CD4-positive, alpha-beta T cell treated with Interleukin-17A for 1 hour (primary cell): ENCODE results near the gene KRTCAP2.
"Not testable (repeated sequence)": the region's sequence is repeated elsewhere in the genome, so short reads cannot be mapped to it uniquely, and the experiment has no call there.

Experiments
- DNase-seq: peaks from one replicate; pipeline ENCODE4 v3.0.0-alpha.2; 2020

The KRTCAP2 gene

DNA sequence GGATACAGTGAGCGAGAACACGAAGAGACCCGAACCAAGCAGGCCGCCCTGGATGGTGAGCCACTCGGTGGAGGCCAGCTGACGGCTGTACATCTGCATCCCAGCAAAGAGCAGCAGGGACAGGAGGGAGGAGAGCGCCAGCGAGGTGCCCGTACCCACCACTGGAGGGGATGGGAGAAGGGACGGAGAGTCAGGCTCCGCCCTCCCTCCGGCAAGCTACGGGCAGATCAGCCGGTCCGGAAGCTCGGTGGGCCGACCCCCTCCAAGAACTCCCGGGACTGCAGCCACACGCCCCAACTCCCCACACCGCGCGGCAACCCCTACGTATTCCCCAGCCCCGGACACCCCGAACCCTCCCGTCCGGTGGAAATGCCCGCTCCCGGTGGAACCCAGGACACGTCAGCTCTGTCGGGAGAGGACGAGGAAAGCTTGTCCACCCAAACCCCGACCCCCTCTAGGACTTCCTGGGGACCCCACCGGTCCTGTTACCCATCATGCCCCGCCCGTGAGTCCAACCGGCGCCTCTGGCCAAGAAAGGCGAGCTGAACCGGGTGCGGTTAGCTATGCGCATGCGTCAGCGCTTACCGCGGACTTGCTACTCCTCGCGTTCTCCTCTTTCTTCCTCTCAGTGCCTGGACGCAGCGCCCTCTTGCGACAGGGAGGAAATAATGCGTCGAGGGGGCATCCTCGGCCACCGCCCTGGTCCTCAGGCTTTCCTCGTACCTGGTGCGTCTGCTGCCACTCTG lies at the start of gene KRTCAP2:
TSS of gene KRTCAP2 (minus strand) at position 573 of the 746 bp plus-strand sequence. CDS start at position 493, 80 bp downstream.
- peak; percentile 96 for DNase-seq

DNA sequence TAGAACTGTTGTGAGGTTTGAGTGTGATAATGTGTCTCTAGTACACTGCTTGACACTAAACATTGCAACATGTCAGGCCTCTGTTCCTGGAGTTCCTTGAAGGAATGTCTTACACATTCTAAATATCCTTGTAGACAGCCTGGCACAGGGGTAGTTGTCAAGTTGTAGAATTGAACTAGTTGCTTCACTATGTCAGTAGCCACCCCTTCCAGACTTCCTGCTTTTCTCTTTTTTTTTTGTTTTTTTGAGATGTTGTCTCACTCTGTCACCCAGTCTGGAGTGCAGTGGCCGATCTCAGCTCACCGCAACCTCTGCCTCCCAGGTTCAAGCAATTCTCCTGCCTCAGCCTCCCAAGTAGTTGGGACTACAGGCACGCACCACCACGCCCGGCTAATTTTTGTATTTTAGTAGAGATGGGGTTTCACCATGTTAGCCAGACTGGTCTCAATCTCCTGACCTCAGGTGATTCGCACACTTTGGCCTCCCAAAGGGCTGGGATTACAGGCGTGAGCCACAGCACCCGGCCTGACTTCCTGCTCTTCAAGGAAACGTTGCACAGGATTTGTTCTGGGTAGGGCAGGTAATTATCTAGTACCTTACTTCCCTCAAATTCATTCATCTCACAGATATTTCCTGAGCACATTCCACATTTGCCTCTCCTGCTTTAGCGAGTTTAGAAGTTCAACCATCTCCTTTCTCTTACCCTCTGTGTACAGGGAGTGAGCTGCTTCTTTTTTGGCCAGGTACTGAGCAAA lies 47.3 kb upstream of the KRTCAP2 start:
- not testable (repeated sequence) for DNase-seq

DNA sequence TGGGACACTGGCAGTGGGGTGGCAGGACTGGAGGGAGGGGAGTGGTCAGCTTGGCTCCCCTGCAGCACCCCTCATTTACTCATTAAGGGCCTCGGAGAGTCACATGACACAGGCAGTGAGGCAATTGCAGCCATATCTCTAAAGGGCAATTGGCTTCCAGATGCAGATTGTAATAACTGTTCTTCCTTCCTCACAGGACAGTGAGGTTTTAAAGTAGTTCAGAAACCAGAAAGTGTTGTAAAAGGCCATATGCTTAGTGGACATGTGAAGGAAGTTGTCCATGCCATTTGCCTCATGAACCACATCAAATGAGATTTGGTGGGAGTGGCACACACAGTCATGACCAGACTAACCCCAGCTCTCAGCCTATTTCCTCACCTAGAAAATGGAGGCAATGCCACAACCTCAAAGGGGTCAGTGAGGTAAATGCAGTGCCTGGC lies 46.5 kb upstream of the KRTCAP2 start:
- peak; percentile 57 for DNase-seq

DNA sequence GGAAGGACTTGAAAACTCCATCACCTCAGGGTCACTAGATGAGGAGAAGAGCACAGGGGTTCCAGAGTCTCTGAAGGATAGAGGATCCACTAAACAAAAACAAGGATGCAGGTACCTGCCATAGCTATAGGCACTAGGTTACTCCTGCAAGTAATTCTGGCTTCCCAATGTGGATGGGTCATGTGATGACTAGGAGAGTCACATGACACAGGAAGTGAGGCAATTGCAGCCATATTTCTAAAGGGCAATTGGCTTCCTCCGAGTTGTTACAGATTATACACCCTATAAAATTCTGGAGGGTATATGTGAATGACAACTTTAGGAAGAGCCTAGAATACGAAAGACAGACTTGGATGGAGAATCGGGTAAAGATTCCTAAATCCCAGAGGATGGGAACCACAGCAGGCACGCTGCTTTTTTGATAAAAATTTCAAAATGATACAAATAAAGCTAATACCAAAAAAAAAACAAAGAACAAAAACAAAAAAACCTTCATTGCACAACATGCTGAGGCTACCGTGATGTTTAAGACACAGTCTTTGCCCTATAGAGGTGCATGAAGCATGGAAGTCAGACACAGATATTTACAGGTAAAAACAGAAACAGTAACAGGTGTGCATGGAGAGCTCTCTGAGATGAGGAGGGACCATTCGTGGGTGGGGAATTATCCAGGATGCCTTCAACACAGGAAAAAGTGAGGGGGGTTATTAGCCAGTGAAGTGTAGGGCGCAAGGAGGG lies 45.9 kb upstream of the KRTCAP2 start:
- peak; percentile 46 for DNase-seq

DNA sequence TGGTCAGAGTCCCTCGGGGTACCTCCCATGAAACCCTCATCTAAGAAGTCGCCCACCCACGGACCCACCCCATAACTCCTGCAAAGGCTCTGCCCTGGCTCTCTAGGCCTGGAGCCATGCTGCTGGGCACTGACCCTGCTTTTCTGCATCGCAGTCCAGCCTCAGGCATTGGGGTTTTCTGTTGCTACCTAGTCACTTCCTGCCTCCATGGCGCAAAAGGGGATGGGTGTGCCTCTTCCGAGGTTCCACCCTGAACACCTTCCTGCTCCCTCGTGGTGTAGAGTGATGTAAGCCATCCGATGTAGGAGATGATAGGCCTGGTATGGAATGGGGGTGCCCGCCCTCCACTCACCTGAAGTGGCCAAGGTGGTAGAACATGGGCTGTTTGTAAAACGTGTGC lies 41.6 kb upstream of the KRTCAP2 start:
- DNase-seq = peak; percentile 60

DNA sequence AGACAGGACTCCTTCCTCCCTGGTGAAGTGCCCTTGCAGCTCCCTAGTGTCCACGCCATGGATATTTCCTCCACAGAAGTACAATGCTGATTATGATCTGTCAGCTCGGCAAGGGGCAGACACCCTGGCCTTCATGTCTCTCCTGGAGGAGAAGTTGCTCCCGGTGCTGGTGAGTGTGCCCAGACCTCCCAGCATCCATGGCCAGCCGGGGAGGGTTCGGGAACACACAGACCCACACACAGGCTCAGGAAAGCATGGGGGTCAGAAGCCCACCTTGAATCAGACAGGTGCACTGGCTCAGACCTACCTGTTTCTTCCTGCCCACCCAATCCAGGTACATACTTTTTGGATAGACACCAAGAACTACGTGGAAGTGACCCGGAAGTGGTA lies 38.9 kb upstream of the KRTCAP2 start:
- not testable (repeated sequence) for DNase-seq

DNA sequence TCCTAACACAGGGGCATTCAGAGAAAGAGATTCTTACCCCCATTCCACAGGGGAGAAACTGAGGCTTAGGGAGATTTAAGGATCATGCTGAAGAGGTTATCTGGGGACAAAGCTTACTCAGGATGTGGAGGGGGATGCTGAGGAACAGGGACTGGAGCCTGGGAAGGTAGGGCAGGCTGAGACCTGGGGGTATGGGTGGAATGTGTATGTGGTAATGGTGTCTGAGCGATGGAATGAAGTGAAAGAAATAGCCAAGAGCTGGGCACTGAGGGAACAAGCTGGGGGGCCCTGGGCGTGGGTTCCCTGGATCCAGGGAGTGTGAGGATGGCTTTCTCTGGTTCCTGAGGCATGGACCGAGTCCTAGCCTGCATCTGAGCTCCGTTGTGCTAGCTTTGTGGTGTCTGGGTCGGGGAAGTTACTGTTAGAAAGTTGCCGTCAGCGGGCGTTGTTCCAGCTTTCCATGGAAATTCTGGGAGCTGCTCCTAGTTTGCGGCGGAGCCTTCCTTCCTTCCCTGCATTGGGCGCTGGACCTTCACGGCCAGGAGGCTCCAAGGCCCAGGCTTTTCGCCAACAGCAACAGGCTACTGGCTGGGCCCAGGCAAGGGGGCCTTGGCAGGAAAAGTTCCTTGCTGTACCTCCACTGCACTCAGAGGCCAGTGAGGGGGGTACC lies 38.4 kb upstream of the KRTCAP2 start:
- not testable (repeated sequence) for DNase-seq

DNA sequence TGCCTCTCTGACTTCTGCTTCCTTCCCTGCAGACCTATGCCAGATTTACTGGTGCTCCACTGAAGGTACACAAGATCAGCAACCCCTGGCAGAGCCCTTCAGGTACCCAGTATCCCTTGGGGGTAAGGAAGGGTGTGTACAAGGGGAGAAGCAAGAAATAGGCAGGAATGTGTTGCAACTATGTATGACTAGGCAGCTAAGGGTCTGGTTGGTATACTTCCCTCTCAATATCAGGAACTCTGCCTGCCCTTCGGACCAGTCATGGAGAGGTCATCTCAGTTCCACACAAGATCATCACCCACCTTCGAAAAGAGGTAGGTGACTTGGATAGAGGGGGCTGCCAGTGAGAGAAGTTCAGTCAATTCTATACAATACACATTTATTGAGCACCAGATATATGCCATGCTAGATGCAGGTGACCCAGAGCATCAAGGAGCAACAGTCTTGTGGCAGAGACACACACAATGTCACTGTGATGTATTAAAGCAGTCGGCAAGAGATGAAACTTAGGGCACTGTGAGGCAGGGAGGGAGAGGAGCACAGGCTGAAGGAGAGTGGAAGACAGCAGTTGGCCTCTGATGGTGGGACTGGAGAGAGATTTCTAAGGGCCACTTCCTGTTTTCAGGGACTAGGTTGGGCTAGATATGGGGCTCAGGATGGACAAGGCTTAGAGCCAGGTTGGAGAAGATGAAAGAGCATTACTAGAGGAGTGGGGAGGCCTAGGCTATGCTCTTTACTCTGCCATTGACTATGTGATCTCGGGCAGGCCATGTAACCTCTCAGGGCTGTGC lies 37.4 kb upstream of the KRTCAP2 start:
- DNase-seq = no peak

DNA sequence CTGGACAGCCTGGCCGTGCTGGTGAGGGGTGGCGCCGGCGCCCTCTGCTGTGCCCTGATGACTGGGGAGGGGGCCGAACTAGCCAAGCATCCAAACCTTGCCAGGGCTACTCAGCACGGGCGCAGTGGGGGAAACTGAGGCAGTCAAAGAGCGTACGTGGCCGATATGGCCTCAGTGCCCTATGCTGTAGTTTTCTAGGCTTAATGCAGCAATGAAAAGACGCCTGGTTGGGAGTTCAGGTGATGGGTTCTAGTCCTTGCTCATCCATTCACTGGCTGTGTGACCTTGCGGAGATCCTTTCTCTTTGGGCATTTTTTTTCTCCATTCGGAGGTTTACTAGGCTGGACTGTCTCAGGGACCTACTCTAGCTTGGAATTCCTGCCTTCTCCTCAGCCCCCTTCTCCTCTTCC lies 36.2 kb upstream of the KRTCAP2 start:
- no peak for DNase-seq

DNA sequence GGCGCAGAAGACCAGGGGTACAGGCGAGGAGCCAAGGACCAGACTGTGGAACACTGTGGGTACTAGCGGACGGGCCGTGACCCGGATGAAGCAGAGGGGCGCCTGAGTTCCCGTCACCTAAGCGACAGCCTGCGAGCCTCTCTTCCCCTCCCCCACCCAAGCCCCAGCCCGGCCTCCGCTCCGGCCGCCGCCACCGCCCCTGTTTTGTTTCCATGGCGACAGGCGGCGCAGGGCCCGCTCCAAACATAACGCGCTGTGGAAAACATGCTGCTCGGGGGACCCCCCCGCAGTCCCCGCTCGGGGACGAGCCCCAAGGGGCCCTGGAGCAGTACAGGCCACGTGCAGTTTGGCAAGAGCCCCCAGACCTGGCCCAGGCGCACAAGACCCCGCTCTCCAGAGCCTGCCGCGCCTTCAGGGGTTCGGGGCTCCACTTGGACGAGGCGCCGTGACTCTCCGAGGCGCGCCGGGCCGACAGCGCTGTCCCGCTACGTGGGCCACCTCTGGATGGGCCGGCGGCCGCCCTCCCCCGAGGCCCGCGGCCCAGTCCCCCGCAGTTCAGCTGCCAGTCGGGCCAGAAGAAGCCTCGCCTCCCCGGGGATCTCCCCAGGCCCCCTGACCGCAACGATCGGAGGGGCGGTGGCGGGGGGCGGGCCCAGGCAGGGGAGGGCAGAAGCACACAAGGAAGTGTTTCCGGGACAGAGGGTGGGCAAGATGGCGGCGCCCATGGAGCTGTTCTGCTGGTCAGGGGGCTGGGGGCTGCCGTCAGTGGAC lies 35.6 kb upstream of the KRTCAP2 start, which contains the start of gene MTX1:
TSS of gene MTX1 (plus strand) at position 155 of the 771 bp plus-strand sequence. CDS start at position 265, 110 bp downstream.
- DNase-seq = peak; percentile 95

DNA sequence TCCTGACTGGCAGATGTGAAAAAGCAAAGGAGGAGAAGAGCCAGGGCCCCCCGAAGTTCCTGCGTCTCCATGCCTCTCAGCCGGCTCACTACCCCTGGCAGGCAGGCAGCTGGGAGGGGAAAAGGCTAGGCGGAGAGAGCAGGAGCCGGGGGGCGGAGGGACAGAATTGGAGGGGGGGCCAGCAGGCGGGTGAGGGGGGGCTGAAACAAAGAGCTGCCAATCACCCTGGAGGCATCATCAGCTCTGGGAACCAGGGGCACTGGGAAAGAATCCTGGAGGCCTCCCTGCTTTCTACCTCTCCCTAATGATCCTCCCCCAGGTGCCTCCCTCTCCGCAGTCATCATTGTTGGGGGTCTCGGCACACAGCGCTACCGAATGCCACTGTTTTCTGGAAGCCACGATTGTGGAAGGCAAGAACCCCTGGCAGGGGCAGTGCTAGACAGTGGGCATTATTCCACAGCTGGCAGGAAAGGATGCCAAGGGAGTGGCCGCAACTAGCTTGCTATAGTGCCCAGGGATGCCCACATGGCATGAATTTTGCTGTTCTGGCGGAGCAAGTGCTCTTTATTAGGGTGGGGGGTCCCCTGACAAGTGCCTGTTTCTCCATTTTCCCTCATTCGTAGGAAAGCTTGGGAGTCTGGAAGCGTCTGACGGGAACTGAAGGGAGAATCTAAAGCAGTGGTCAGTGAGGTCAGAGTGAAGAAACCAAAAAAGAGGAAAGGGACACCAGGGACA lies 34.9 kb upstream of the KRTCAP2 start, which contains the start of gene THBS3:
TSS of gene THBS3 (minus strand) at position 92 of the 735 bp plus-strand sequence. CDS start at position 71, 21 bp downstream.
- DNase-seq = no peak

DNA sequence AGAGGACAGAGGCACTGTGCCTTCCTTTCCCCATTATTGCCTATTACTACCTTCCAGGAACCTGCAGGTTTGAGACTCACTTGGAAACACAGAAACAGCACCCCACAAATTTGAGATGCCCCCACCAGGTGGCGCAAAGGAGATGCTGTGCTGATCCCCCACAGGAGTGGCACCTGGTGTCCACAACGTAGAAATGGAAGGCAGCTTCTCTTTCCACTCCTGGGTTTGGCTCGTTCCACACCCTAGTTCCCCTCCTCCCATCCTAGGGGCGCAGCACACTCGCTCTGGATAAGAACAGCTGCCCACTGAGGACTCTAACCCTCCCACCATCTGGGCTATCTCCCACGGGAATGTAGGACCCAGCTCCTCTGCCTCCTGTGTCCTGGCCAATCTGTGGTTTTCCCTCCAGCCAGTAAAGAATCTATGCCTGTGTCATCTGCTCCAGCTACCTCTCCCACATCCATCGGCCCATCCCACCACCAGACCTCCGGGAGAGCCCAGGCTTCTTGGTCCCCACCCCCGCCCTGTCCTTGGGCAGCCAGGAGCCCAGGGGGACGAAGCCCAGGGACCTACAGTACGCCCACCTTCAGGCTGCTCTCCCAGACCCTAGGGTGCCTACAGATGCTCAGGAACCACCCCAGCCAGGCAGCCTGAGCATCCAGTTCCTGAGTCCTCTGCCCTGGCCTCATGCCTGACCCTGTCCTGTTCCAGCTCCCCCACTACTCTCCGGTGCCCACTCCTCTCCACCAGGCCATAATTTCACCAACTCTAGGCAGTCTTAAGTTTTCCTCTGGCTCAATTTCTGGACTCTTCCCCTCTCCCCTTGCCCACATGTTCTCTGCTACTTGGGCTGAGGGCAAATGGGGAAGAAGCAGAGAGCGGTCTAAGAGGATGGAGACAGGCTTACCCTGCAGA lies 34.0 kb upstream of the KRTCAP2 start:
- DNase-seq = peak; percentile 94

DNA sequence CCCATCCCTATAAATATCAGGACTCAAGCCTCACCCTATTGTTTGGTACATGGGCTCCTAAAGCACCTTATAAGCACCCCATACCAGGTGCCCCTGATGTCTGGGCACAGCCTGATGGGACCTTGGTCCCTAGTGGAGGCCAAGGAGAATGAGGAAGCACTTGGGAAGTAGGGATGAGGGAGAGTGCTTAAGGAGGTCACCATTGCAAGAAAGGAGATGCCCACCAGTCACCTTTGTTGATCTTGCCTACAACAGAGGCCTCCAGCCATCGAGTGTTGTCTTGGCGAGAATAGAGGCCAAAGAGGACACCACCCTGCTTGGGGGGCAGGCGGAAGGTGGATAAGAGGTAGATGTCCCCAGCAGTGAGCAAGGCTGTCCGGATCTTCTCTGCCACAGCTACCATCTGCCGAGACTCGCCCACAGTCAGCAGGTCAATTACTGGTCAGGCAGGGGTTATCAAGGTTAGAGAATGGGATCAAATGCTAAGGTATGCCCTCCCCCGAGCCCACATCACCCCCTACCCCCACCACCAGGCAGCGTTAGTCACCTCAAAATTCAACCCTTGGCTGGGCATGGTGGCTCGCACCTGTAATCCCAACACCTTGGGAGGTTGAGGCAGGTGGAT lies 33.0 kb upstream of the KRTCAP2 start:
- peak; percentile 0 for DNase-seq

DNA sequence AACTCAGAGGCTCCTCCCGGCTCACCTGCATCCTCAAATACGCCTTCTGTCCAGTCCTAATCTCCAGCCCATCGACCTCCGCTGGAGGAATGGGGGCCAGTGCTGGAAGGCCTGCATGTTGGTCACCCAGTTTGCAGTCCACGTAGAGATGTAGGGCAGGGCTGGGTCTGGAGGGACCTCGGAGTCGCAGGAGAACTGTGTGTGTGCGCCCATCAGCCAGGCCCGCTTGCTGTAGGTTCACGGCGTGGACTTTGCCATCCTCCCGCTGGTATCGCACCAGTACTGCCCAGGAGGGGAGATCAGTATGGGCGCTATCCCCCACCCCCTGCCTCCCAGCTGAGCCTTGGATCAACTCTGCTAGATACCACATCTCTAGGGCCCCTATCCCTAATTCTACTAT lies 31.9 kb upstream of the KRTCAP2 start:
- peak; percentile 0 for DNase-seq

DNA sequence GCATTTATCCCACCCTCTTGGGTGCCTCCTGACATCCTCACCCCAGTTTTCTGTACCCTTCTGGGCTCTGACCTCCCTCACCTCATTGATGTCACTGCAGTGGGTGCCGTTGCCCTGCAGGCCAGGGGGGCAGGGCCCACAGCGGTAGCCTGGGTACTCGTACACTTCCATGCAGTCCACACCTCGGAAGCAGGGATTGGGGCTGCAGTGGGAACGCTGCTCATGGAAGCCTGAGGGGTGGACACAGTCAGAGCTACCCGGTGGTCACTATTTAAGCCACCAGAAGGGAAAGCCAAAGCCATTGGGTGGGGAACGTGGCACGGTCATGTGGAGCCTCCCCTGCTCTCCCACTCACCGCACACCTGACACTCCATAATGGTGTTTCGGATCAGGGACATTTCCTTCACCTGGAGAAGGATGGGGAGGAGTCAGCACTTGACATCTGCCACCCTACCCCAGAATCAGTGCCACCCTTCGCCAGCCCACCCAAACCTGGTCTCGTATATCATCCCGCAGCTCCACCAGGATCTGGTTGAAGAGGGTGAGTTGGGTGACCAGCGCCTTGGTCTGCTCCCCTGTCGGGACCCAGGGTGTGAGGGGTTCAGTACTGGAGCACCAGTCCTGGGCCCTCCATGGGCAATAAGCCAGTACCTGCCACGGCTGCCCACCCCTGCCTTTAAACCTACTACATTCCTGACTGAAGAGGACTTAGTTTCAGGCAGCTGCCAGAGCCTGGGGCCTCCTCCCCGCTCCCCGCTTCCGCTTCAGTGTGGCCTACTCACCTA lies 29.8 kb upstream of the KRTCAP2 start:
- DNase-seq = no peak

DNA sequence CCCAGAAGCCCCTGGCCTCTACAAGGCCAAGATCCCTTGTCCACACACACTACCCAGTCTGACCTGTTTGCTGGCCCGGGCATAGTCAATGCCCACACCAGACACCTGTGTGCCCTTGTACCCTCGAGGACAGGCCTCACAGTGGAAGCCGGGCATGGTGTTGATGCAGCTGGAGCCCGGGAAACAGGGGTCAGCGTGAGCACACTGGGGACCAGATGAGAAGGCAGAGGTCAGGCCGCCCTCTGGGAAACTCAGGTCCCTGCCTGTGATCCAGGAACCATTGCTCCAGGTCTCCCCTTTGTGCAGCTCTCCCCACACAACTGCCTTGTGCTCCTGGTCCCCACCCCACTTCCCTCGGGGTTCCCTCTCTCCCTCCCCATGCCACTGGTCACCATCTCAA lies 29.1 kb upstream of the KRTCAP2 start:
- DNase-seq = no peak

DNA sequence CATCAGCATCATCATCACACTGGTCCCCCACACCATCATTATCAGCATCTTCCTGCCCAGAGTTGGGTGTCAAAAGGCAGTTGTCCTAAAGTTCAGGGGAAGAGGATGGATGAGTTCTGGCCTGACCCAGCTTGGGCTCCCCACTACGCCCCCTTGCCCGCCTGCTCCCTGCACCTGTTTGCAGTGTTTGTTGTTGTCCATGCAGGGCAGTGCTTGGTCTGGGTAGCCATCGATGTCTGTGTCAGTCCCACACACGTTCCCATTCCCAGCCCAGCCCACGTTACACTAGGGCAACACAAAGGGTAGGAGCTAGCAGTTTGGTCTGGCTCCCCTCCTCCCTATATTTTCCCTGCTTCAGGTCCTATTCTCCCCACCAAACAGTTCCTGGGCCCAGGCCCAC lies 27.8 kb upstream of the KRTCAP2 start:
- DNase-seq = no peak

DNA sequence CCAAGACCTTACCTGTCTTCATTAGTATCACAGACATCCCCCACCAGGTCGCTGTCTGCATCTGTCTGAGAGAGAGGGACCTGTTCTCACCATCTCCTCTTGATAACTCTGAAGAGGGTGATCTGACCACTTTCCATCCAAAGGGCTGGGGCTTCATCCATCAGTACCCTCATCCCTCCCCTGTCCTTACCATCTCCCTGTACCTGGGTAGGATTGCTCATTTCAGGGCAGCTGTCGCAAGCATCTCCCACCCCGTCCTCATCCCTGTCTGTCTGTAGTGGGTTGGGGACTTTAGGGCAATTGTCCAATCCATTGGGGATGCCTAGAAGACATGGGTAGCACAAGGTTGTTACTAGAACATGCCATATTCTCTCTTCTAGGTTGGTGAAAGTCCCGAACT lies 26.7 kb upstream of the KRTCAP2 start:
- no peak for DNase-seq
